ENCODE measurements around the gene CREBBP.

- TF ChIP-seq, protein P1, sequence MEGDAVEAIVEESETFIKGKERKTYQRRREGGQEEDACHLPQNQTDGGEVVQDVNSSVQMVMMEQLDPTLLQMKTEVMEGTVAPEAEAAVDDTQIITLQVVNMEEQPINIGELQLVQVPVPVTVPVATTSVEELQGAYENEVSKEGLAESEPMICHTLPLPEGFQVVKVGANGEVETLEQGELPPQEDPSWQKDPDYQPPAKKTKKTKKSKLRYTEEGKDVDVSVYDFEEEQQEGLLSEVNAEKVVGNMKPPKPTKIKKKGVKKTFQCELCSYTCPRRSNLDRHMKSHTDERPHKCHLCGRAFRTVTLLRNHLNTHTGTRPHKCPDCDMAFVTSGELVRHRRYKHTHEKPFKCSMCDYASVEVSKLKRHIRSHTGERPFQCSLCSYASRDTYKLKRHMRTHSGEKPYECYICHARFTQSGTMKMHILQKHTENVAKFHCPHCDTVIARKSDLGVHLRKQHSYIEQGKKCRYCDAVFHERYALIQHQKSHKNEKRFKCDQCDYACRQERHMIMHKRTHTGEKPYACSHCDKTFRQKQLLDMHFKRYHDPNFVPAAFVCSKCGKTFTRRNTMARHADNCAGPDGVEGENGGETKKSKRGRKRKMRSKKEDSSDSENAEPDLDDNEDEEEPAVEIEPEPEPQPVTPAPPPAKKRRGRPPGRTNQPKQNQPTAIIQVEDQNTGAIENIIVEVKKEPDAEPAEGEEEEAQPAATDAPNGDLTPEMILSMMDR (IDR thresholded peaks at IDR 0.05) = no peak
- TF ChIP-seq ZFX (IDR thresholded peaks at IDR 0.05; ENCODE audit: borderline replicate concordance) = no peak
These were observed 181.6 kb downstream of the CREBBP start for GRCh38 chr16:3698941-3699340.
